Measurements from ENCODE around the gene AHRR.

The AHRR gene

DNA sequence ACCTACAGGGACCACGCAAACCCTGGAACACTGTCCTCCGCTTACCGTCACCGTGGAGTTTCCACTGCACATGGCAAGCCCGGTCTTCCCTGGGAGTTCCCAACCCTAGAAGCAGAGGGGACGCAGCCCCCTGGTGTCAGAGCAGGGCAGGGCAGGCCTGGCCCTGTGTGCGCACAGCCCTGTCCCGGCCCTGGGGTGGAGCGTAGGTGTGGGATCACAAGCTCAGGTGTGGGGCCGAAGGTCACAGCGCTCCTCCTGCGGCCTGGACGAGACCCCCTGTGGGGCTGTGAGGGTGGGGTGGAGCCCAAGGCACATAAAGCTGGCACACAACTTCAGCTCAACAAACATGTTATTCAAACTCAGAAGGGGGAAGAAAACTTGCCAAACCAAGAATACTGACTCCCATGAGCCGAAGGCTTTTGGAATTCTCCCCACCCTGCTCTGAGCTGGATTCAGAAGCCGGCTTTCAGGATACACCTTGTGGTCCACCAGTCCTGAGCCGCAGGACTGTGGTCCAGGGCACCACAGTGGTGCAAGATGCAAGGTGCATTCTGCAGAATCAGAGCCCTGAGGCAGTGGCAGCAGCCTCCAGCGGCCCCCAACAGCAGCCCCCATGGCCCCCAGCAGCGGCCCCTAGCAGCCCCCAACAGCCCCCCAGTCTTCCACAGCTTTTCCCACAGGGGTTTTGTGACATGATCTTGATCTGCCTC is 109.6 kb downstream of the AHRR start:
- no peak for DNase-seq

DNA sequence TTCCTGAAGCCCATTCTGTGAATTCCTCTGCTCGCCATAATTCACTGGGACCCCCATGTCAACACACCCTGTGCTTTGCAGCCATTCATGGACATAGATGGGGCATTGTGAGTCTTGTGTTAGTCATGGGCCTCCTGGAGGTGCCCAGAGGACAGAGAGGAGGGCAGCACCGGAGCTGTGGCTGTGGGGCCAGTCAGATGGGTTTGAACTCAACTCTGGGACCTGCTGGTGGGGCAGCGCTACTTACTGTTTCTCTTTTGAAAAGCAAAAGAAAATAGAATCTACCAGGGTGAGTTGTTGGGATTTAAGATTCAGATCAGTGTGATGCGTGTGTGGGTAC is 110.2 kb downstream of the AHRR start:
- no peak for DNase-seq

GRCh38 chr5:432201-432927 is 110.8 kb downstream of the AHRR start:
- no peak for DNase-seq

GRCh38 chr5:432928-433791 is 111.6 kb downstream of the AHRR start:
- no peak for DNase-seq

GRCh38 chr5:433836-434235 is 112.3 kb downstream of the AHRR start:
- DNase-seq, result no peak

GRCh38 chr5:434443-435146 is 113.1 kb downstream of the AHRR start:
- no peak for DNase-seq

DNA sequence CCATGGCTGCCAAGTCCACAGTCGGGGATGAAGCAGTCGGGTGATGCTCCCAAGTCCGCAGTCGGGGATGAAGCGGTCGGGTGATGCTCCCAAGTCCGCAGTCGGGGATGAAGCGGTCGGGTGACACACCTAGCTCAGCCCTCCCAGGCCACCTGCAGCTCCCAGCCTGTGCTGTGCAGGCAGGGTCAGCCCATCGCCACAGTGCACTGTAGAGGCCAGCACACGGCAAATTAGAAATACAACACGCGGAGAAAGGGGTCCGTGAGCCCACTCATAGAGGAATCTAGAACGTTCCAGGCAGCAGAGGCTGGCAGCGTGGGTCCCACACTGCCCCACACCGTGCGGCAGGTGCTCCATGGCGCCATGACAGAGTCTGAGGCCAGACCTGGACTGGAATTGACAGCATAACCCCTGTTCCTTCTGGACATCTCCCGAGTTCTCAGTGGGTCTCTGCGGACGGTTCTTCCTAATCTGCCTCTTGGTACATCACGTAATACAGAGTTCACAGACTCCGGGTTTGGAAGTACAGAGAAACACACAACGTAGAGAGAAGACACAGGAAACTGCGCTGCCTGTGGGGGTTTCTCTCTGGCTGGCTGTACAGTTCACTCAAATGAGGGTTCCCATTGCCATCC is 113.8 kb downstream of the AHRR start:
- no peak for DNase-seq

GRCh38 chr5:435961-436640 is 114.6 kb downstream of the AHRR start:
- DNase-seq, result no peak

DNA sequence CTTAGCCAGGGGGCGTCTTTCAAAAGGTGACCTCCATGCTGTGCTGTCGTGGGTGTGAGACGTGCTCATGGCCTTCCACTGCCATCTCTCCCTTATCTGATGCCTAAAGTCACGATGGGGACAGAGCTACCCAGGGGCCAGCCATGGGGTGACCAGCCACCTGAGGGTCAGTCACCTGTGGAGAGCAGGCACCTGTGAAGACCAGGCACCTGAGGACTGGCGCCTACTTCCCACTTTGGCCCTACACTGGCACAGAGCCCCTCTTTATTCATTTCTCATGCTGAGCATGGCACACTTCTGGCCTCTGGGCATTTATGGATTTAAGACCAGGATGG is 115.1 kb downstream of the AHRR start:
- DNase-seq, result no peak

- DNase-seq, result no peak
Measured at GRCh38 chr5:437281-437771, 115.8 kb downstream of the AHRR start.

DNA sequence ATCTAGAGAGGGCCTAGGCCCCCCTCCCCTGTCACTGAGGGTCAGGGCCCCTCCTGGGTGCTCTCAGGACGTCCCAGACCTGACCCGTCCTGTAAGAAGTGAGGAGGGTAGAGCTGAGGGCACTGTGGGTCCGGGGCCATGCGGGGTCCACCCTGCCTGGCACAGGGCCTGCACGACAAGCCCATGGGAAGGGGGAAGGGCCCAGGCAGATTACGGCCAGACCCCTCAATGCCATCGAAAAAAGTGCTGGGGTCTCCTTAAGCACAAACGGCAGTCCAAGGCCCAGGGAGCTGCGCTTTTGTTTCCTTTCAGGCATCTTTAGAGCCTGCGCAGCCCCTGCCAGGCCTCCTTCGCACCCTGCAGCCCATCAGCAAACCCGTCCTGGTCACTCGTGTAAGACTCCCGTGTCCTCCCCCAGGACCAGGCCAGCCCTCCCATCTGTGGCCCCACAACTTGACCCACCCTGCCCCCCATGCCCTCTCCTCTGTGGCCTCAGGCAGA is 117.0 kb downstream of the AHRR start:
- DNase-seq, result no peak

DNA sequence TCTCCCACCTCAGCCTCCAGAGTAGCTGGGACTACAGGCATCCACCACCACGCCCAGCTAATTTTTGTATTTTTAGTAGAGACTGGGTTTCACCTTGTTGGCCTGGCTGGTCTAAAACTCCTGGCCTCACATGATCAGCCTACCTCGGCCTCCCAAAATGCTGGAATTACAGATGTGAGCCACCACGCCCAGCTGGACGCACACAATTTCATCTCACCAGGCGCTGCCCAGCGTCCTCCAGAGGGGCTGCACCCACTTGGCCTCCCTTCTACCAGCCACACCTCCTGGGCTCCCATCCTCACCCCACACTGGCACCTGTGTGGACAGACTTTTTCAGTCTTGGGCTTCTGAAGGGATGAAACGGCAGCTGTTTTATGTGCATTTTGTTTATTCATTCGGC is 117.7 kb downstream of the AHRR start:
- no peak for DNase-seq

DNA sequence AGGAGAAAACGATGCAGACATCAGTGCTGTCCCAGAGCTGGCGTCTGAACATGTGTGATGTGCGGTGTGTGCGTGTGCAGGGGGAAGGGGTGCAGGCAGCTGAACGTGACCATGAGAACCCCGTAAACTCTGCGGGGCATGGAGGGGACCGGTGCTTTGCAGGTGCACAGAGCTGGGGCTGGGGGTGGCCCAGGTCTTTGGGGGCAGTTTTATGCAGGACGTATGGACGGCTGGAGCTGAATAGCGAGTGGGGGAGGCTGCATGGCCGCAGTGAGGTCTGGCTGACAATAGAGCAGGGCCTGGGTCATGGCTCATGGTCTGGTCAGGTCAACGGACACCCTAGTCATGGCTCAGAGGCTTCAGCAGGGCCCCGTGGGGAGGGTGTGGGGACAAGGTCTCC is 118.1 kb downstream of the AHRR start:
- no peak for DNase-seq

DNA sequence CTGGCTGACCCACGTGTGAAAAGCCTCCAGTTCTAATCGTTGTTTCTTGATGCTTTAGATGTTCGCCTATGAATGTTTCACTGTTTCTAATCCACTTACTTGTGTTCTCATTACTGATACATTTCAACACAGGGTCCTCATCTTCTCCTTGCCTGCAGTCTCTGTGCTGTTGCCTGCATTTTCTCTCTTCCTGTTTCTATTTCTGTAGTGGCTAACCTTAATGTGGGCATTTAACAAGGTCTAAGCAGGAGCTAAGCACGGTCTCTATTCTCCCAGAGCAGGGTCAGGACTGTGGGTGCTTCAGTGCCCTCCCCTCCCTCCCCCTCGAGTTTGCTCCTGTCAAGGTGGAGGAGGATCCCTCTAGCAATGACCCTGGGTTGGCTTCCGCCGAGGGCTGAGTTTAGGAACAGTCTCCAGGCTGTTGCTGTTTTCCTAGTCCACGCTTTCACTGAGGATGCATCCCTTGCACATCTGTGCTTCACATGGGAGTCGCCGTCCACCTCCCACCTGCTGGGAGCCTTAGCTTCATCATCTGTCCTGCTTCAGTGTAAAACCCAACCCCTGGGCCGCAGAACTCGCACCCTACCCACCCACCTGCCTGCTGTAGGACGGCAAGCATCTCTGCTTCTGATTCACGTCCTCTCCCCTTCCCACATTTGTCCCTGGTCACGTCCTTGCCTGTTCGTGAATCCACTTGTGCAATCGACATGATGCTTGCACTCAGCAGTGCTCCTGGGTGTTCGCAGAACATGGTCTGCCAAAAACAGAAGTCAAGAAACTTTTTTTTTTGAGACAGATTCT is 119.1 kb downstream of the AHRR start:
- DNase-seq, result no peak

GRCh38 chr5:441996-442334 is 120.5 kb downstream of the AHRR start:
- no peak for DNase-seq

DNA sequence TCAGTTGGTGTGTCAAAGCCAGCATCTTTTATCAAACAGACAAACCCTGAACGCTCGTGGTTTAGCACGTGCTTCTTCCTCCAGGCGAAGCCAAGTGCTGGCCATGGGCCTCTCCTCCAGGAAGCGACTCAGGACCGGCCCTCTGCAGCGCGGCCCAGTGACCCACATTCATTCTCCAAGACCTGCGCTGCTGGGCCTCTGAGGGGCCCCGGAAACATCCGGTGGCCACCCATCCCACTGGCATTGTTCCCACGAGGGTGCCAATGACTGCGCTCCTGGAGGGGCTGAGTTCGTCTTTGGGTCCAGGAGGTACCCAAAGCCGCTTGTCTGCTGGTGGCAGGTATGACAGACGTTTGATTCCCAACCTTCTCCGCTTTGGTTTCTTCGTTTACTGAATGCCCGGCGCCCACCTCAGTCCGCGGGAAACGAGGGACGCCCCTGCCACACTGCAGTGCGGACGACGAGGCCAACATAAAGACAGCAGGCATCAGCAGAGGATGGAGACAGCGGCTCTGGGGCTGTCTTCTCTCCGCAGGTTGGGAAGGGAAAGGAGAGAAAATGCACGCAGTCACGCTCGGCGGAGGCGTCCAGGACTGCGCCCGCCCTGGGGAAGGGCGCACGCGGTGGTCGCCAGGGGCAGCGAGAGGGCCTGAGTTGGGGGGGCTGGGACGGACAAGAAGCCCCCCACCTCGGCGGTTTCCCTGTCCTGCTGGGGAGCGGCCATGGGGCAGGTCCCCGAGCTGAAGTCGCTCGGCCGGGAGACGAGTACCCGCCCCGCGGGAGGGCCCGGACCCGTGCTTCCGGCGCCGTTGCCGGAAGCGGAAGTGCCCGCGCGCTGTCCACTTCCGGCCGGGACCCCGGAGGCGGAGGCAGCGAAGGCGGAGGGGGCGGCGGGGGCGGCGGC is 121.1 kb downstream of the AHRR start, which contains the start of gene EXOC3:
Gene EXOC3 (plus strand): TSS at position 842 of the 904 bp plus-strand sequence. CDS start 3,030 bp downstream, outside the sequence.
- peak; percentile 25 for DNase-seq

- no peak for DNase-seq
Measured at GRCh38 chr5:443239-444151, 122.0 kb downstream of the AHRR start.

GRCh38 chr5:444226-444625 is 122.7 kb downstream of the AHRR start:
- DNase-seq, result no peak

GRCh38 chr5:445591-445990 is 124.1 kb downstream of the AHRR start:
- DNase-seq, result no peak

Measured in NK-92 treated with Interleukin-12 subunit alpha and Interleukin-12 subunit beta, amount 100 ng/mL, for 24 hours (cell line).